Activated CD8-positive, alpha-beta memory T cell treated with anti-CD3 and anti-CD28 coated beads, Interleukin-2, amount 10 ng/mL, durations not matched to agents 7 days and 5 days (primary cell): ENCODE measurements around the gene ZG16. TPM values are rescaled to one million over a fixed set of nuclear protein-coding genes. Genes with fewer than 3 reads are reported as not detected.
A peak's percentile ranks its signal among the peaks of the same experiment; 100 is the strongest.

Source experiments
- ATAC-seq: fragments of 150-1000 bp; cut with Tn5 transposase; one replicate; pipeline ENCODE4 v1.10.0; 2021; ENCODE audit warnings: moderate library complexity
- CTCF ChIA-PET: fragments of 350-600 bp; sonication (Branson Sonifier 250); formaldehyde crosslinking; loops from one replicate; lab custom pipeline; 2021; ENCODE audit warnings: antibody characterized with exemption; lab: Charles Lee
- DNase-seq: peaks from one replicate; pipeline ENCODE4 v3.0.0-alpha.2; 2020
- H3K27ac Mint-ChIP-seq: one replicate; pipeline ENCODE4 v1.8.0; 2021; ENCODE audit warnings: mild to moderate bottlenecking, mixed read lengths
- H3K27me3 Mint-ChIP-seq: one replicate; pipeline ENCODE4 v1.8.0; 2021; ENCODE audit warnings: mixed read lengths
- H3K36me3 Mint-ChIP-seq: one replicate; pipeline ENCODE4 v1.8.0; 2021; ENCODE audit warnings: mild to moderate bottlenecking, mixed read lengths
- H3K4me1 Mint-ChIP-seq: one replicate; pipeline ENCODE4 v1.8.0; 2021; ENCODE audit warnings: mixed read lengths
- H3K4me3 Mint-ChIP-seq: one replicate; pipeline ENCODE4 v1.8.0; 2021; ENCODE audit warnings: mild to moderate bottlenecking, moderate library complexity, mixed read lengths
- H3K9me3 Mint-ChIP-seq: one replicate; pipeline ENCODE4 v1.8.0; 2022; ENCODE audit warnings: low read depth, mixed read lengths
- total RNA-seq, 2 experiments: library from RNA; stranded (reverse); gene quantifications; one replicate each; pipeline ENCODE4 v1.2.3, GENCODE V29; 2021

The ZG16 gene
- total RNA-seq, 2 experiments from 2014 or later, result not detected

- peaks cover 65% of the 10 kb centered on the region for H3K4me1 Mint-ChIP-seq
- peaks cover 27% of the 10 kb centered on the region for H3K36me3 Mint-ChIP-seq
- CTCF ChIA-PET, result interaction anchor here (0.6 to 16.1 kb wide), 33 partner anchors 9 to 240 kb away, joined by 3 to 192 read pairs (median 5); partner anchors contain the start of genes C16orf54, KCTD13, KIF22 and MAZ
- peak within 1 kb of the TSS; percentile 88 for H3K27ac Mint-ChIP-seq
- peaks cover 12% of the 10 kb centered on the region for H3K27me3 Mint-ChIP-seq
- ATAC-seq, result peak; percentile 79
- DNase-seq, result peak; percentile 99
- no peaks in the 10 kb centered on the region for H3K9me3 Mint-ChIP-seq
- peak within 1 kb of the TSS; percentile 99 for H3K4me3 Mint-ChIP-seq
Observed at GRCh38 chr16:29815793-29816693, 38.0 kb downstream of the ZG16 start, which contains the start of gene PAGR1. PAGR1 (plus strand) TSS chr16:29816152; CDS start chr16:29816526, 374 bp downstream.

- Mint-ChIP-seq H3K36me3 (peaks cover 28% of the 10 kb centered on the region), H3K4me1 (peaks cover 62% of the 10 kb centered on the region), H3K27me3 (peaks cover 9% of the 10 kb centered on the region), H3K27ac (peak overlapping the region; percentile 88), H3K9me3 (no peaks in the 10 kb centered on the region), H3K4me3 (peak overlapping the region; percentile 99)
- CTCF ChIA-PET, result interaction anchor here (0.6 to 16.1 kb wide), 23 partner anchors 9 to 237 kb away, joined by 3 to 192 read pairs (median 6); partner anchors contain the start of genes KIF22, MAZ and TMEM219
- ATAC-seq (peak; percentile 41), DNase-seq (peak; percentile 84)
Observed at GRCh38 chr16:29816694-29817441, 38.8 kb downstream of the ZG16 start.

DNA sequence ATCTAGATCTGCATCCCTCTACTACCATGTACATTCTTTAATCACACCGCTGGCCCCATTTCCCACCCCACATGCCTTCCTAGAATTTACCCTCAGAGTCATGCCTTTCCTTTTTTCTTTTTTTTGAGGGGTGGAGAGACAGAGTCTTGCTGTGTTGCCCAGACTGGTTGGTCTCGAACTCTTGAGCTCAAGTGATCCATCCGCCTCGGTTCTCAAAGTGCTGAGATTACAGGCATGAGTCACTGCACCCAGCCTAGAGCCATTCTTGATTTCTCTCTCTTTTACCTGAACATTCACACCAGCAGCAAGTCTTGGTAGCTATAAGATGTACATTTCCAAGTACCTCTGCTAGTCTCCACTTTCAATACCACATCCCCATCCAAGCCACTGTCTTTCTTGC lies 40.0 kb downstream of the ZG16 start:
- no peaks in the 10 kb centered on the region for H3K9me3 Mint-ChIP-seq
- H3K27ac Mint-ChIP-seq, result peak overlapping the region; percentile 71
- ATAC-seq, result no peak
- CTCF ChIA-PET, result interaction anchor here (1.2 to 16.1 kb wide), 7 partner anchors 8 to 117 kb away, joined by 3 to 192 read pairs (median 43); partner anchors contain the start of genes KIF22 and MAZ
- peak overlapping the region; percentile 64 for H3K4me3 Mint-ChIP-seq
- peaks cover 31% of the 10 kb centered on the region for H3K36me3 Mint-ChIP-seq
- peaks cover 2% of the 10 kb centered on the region for H3K27me3 Mint-ChIP-seq
- no peak for DNase-seq
- peaks cover 64% of the 10 kb centered on the region for H3K4me1 Mint-ChIP-seq

GRCh38 chr16:29819506-29819905 lies 41.5 kb downstream of the ZG16 start:
- CTCF ChIA-PET, result interaction anchor here (1.0 to 16.1 kb wide), 9 partner anchors 8 to 212 kb away, joined by 4 to 192 read pairs (median 12); partner anchors contain the start of genes KIF22, MAZ and TLCD3B
- Mint-ChIP-seq H3K27ac (peak overlapping the region; percentile 88), H3K4me1 (peaks cover 62% of the 10 kb centered on the region), H3K9me3 (no peaks in the 10 kb centered on the region), H3K36me3 (peaks cover 31% of the 10 kb centered on the region), H3K27me3 (no peaks in the 10 kb centered on the region), H3K4me3 (peak overlapping the region; percentile 91)
- DNase-seq, result no peak
- no peak for ATAC-seq

GRCh38 chr16:29820271-29820701 lies 42.2 kb downstream of the ZG16 start, which contains the start of gene MVP:
MVP (plus strand) TSS chr16:29820462; CDS start chr16:29830550, 10,088 bp downstream.
- DNase-seq (peak; percentile 73), ATAC-seq (no peak)
- CTCF ChIA-PET, result interaction anchor here (1.0 to 16.1 kb wide), 8 partner anchors 10 to 211 kb away, joined by 4 to 192 read pairs (median 10); partner anchors contain the start of genes KIF22, MAZ and TLCD3B
- H3K4me1 Mint-ChIP-seq, result peaks cover 62% of the 10 kb centered on the region
- peak within 1 kb of the TSS; percentile 88 for H3K27ac Mint-ChIP-seq
- peaks cover 34% of the 10 kb centered on the region for H3K36me3 Mint-ChIP-seq
- H3K27me3 Mint-ChIP-seq, result no peaks in the 10 kb centered on the region
- H3K4me3 Mint-ChIP-seq, result peak within 1 kb of the TSS; percentile 91
- H3K9me3 Mint-ChIP-seq, result no peaks in the 10 kb centered on the region

GRCh38 chr16:29820730-29821642 lies 42.9 kb downstream of the ZG16 start:
- no peaks in the 10 kb centered on the region for H3K27me3 Mint-ChIP-seq
- peak overlapping the region; percentile 88 for H3K27ac Mint-ChIP-seq
- peak; percentile 76 for DNase-seq
- peak; percentile 16 for ATAC-seq
- CTCF ChIA-PET, result interaction anchor here (1.0 to 16.1 kb wide), 10 partner anchors 9 to 211 kb away, joined by 3 to 192 read pairs (median 8); partner anchors contain the start of genes C16orf92, KIF22, MAZ and PRRT2
- H3K36me3 Mint-ChIP-seq, result peaks cover 34% of the 10 kb centered on the region
- H3K4me1 Mint-ChIP-seq, result peaks cover 65% of the 10 kb centered on the region
- peak overlapping the region; percentile 91 for H3K4me3 Mint-ChIP-seq
- H3K9me3 Mint-ChIP-seq, result no peaks in the 10 kb centered on the region

DNA sequence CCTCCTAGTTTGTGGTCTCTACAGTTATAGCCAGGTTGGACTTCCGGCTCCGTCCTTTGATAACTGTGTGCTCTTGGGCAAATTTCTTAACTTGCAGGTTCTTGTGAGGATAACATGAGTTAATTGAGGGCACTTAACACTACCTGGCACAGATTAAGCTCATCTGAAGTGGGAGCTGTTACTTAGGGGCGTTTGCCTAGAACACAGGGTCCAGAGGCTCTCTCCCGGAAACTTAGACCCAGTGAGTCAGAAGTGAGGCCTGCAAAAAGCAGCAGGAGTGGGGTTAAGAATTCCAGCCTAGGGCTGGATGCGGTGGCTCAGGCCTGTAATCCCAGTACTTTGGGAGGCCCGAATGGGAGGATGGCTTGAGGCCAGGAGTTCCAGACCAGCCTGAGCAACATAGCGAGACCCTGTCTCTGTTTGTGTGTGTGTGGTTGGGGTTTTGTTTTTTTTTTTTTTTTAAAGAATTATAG lies 43.6 kb downstream of the ZG16 start:
- DNase-seq (no peak), ATAC-seq (no peak)
- Mint-ChIP-seq H3K4me3 (peak overlapping the region; percentile 91), H3K9me3 (no peaks in the 10 kb centered on the region), H3K27me3 (no peaks in the 10 kb centered on the region), H3K4me1 (peaks cover 72% of the 10 kb centered on the region), H3K27ac (peak overlapping the region; percentile 88), H3K36me3 (peaks cover 34% of the 10 kb centered on the region)
- CTCF ChIA-PET, result interaction anchor here (0.7 to 16.1 kb wide), 8 partner anchors 9 to 201 kb away, joined by 3 to 192 read pairs (median 8); partner anchors contain the start of genes C16orf92, KIF22, MAZ and PRRT2

DNA sequence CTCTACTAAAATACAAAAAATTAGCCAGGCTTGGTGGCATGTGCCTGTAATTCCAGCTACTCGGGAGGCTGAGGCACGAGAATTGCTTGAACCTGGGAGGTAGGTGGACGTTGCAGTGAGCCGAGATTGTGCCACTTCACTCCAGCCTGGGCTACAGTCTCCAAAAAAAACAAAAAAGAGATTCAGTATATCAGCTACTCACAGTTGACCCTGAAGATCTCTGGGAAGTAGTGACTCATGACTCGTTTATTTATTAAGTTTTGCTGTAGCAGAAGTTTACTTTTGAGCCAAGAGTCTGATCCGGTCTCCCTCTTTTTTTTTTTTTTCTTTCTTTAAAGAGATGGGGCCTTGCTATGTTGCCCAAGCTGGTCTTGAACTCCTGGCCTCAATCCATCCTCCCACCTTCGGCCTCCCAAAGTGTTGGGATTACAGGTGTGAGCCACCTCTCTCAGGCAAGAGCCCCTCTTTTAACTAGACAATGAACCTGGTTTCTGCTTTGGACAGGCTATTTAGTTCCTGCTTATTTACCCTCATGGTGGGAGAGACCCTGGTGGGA lies 46.6 kb downstream of the ZG16 start:
- Mint-ChIP-seq H3K27ac (peak overlapping the region; percentile 81), H3K4me3 (peak overlapping the region; percentile 24), H3K4me1 (peaks cover 55% of the 10 kb centered on the region), H3K9me3 (no peaks in the 10 kb centered on the region), H3K36me3 (peaks cover 23% of the 10 kb centered on the region), H3K27me3 (no peaks in the 10 kb centered on the region)
- no peak for ATAC-seq
- CTCF ChIA-PET, result interaction anchor here (1.2 to 16.1 kb wide), 5 partner anchors 7 to 207 kb away, joined by 3 to 192 read pairs (median 11); partner anchors contain the start of genes HIRIP3, INO80E, KIF22 and PAGR1
- DNase-seq, result no peak

GRCh38 chr16:29825145-29826044 lies 47.3 kb downstream of the ZG16 start:
- H3K9me3 Mint-ChIP-seq, result no peaks in the 10 kb centered on the region
- peaks cover 20% of the 10 kb centered on the region for H3K36me3 Mint-ChIP-seq
- peak overlapping the region; percentile 24 for H3K4me3 Mint-ChIP-seq
- peaks cover 49% of the 10 kb centered on the region for H3K4me1 Mint-ChIP-seq
- H3K27me3 Mint-ChIP-seq, result no peaks in the 10 kb centered on the region
- CTCF ChIA-PET, result interaction anchor here (1.0 to 16.1 kb wide), 6 partner anchors 8 to 207 kb away, joined by 3 to 192 read pairs (median 8); partner anchors contain the start of gene PAGR1
- DNase-seq (peak; percentile 77), ATAC-seq (peak; percentile 65)
- H3K27ac Mint-ChIP-seq, result peak overlapping the region; percentile 81

DNA sequence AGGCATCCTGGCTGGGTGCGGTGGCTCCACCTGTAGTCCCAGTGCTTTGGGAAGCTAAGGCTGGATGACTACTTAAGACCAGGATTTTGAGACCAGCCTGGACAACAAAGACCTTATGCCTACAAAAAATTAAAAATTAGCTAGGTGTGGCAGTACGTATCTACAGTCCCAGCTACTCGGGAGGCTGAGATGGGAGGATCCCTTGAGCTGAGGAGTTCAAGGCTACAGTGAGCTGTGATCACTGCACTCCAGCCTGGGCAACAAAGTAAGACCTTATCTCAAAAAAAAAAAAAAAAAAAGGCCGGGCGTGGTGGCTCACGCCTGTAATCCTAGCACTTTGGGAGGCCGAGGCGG lies 48.3 kb downstream of the ZG16 start:
- no peak for DNase-seq
- H3K27me3 Mint-ChIP-seq, result no peaks in the 10 kb centered on the region
- H3K27ac Mint-ChIP-seq, result no peak overlapping the region
- H3K4me1 Mint-ChIP-seq, result peaks cover 44% of the 10 kb centered on the region
- ATAC-seq, result no peak
- no peaks in the 10 kb centered on the region for H3K9me3 Mint-ChIP-seq
- CTCF ChIA-PET, result interaction anchor here (1.0 to 16.1 kb wide), 8 partner anchors 9 to 206 kb away, joined by 3 to 192 read pairs (median 6); partner anchors contain the start of genes PAGR1 and TMEM219
- H3K36me3 Mint-ChIP-seq, result peaks cover 15% of the 10 kb centered on the region
- H3K4me3 Mint-ChIP-seq, result no peak overlapping the region
